ENCODE data around the gene ARHGEF11. TPM values are rescaled to one million over a fixed set of nuclear protein-coding genes. Genes with fewer than 3 reads are reported as not detected.

Gene ARHGEF11
- total RNA-seq, 2 donors from 2014 or later = 16.5 to 28.0 TPM

DNA sequence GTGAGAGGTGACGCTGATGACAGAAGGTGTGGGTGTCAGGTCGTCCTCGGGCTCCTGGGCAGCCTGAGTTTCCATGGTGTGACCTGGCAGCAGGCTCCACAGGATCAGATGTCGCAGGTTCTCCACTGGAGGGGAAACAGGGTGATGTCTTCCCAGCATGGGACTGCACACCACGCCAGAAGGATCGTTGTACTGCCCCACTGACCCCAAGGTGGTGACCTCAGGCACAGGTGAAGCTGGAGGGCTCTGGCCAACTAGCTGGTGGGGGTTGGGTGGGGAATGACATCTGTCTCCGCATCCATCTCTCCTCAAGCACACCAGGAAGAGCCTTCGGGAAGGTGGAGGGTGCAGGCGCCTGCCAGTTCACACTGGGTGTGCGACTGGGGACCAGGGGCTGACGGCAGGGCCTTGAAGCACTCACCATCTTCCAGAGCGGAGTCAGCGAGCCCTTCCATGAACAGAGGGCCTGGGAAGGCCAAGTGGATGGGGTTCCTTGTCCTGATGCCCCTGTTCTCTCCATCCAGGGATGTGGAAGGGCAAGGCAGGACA lies 105.7 kb downstream of the ARHGEF11 start:
- DNase-seq (no peak), ATAC-seq (no peak)
- H3K36me3 Mint-ChIP-seq (ENCODE audit: low read depth) = peaks cover 13% of the 10 kb centered on the region
- no peaks in the 10 kb centered on the region for H3K27me3 Mint-ChIP-seq
- no peaks in the 10 kb centered on the region for H3K4me1 Mint-ChIP-seq
- H3K27ac Mint-ChIP-seq = no peak overlapping the region
- no peaks in the 10 kb centered on the region for H3K9me3 ChIP-seq (ENCODE audit: control insufficient read depth, low read length, poor library complexity, severe bottlenecking)
- H3K4me3 Mint-ChIP-seq = no peak overlapping the region

DNA sequence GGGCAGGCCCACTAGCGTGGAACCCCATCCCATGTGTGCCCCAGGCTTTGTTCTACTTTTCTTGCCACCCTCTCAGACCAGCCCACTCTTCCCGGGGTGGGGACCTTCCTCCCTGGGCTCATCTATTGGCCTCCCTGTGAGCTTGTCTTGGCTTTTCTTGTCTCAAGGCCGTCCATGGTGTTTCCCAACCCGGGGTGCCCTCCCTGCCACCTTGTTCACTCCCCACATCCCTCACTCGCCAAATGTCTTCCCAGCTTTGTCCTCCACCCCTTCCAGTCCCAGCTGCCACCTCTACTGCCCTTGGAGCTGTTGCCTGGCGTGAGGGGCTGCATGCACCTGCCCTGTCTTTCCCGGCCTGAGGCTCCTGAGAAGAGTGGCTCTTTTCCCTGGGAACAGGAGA lies 106.7 kb downstream of the ARHGEF11 start:
- Mint-ChIP-seq H3K4me3 (no peak overlapping the region), H3K27ac (peak overlapping the region; percentile 83), H3K27me3 (peaks cover 2% of the 10 kb centered on the region), H3K4me1 (no peaks in the 10 kb centered on the region), H3K36me3 (ENCODE audit: low read depth) (peaks cover 13% of the 10 kb centered on the region)
- DNase-seq = no peak
- no peaks in the 10 kb centered on the region for H3K9me3 ChIP-seq (ENCODE audit: control insufficient read depth, low read length, poor library complexity, severe bottlenecking)
- no peak for ATAC-seq

DNA sequence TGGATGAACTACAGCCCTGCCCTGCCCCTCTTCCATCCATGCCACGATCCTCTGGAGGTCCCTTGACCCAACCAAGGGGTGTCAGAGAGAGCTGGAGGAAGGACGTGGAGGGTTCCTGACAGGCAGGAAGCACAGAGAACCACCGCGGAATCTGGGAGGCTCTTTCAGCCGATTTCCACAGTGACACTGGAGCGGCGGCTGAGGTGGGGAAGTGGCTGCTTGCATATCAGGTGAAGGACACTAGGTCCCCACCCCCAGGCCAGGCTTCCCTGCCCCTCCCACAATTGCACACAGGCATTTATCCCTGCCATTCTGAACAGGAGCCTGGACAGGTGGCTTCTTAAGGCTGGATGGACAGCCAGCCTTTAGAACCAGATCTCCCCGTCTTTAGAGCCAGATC lies 107.7 kb downstream of the ARHGEF11 start:
- no peaks in the 10 kb centered on the region for H3K9me3 ChIP-seq (ENCODE audit: control insufficient read depth, low read length, poor library complexity, severe bottlenecking)
- no peak overlapping the region for H3K27ac Mint-ChIP-seq
- peaks cover 7% of the 10 kb centered on the region for H3K27me3 Mint-ChIP-seq
- H3K4me1 Mint-ChIP-seq = no peaks in the 10 kb centered on the region
- no peak for ATAC-seq
- no peak for DNase-seq
- H3K36me3 Mint-ChIP-seq (ENCODE audit: low read depth) = peaks cover 10% of the 10 kb centered on the region
- no peak overlapping the region for H3K4me3 Mint-ChIP-seq

DNA sequence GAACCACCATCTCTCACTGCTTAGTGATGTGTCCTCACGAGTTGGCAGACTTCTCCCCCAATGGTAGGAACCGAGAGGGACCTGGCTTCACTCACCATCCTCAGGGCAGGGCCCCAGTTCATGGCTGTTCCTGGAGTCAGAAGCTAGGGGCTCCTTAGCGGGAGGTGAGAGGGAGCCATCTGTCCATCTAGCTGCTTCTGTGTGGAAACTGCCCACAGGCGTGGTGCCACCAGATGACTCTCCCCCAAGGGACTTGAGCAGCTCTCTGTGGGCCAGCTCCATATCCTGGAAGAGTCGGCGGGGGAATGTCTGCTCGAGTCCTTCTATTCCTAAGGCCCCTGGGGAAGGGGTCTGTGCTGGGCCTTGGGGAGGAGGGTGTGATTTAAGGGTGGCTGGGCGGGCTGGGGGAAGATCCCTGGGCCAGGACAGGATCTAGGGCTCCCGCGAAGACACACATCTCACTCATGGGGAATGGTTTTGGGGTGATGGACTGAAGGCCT lies 108.8 kb downstream of the ARHGEF11 start:
- H3K36me3 Mint-ChIP-seq (ENCODE audit: low read depth) = peaks cover 10% of the 10 kb centered on the region
- no peaks in the 10 kb centered on the region for H3K9me3 ChIP-seq (ENCODE audit: control insufficient read depth, low read length, poor library complexity, severe bottlenecking)
- H3K27ac Mint-ChIP-seq = no peak overlapping the region
- H3K27me3 Mint-ChIP-seq = peaks cover 18% of the 10 kb centered on the region
- no peak overlapping the region for H3K4me3 Mint-ChIP-seq
- peaks cover 4% of the 10 kb centered on the region for H3K4me1 Mint-ChIP-seq
- ATAC-seq (no peak), DNase-seq (no peak)

DNA sequence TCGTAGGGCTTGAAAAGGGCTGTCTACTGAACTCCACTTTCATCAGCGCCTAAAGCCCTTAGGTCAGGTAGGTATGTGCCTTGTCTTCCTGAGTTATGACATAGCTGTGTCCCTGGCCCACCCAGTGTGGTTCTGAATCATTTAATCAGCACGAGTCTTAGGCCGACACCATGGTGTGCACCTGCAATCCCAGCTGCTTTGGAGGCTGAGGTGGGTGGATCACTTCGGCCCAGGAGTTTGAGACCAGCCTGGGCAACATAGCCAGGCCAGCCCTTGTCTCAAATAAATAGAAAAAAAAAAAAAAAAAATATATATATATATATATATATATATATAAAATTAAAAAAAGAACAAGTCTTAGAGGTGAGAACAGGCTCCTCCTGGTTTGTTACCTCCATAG lies 109.4 kb downstream of the ARHGEF11 start:
- peaks cover 10% of the 10 kb centered on the region for H3K36me3 Mint-ChIP-seq (ENCODE audit: low read depth)
- no peak for ATAC-seq
- H3K27ac Mint-ChIP-seq = no peak overlapping the region
- no peak for DNase-seq
- H3K27me3 Mint-ChIP-seq = peaks cover 24% of the 10 kb centered on the region
- no peaks in the 10 kb centered on the region for H3K9me3 ChIP-seq (ENCODE audit: control insufficient read depth, low read length, poor library complexity, severe bottlenecking)
- no peak overlapping the region for H3K4me3 Mint-ChIP-seq
- peaks cover 9% of the 10 kb centered on the region for H3K4me1 Mint-ChIP-seq

DNA sequence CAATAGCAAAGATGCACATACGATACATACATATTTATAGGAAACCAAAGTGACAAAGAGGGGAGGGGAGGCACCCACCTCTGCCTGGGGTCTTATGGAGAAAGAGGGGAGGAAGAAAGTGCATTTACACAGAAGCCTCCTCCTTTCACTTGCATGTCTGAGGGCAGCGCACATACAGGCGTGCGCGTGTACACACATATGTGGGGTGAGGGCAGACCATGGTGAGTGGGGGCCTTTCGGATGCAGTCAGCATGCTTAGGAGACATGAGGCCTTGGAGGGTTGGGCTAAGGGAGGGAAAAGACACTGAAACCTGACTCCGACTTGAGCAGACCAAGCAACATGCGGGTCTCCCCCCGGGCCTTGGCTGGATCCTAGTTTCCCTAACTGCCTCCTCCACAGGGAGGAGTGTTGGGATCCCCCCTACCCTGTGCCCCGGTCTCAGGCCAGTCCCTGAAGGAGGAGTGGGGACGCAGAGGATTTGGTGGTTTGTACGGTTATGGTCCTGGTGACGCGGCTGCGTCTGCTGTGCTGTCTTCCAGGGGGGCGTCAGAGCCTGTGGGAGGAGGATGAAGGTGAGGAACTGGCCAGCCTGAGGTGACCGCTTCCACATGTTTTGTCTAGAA lies 109.9 kb downstream of the ARHGEF11 start:
- peaks cover 30% of the 10 kb centered on the region for H3K27me3 Mint-ChIP-seq
- no peak overlapping the region for H3K4me3 Mint-ChIP-seq
- peaks cover 13% of the 10 kb centered on the region for H3K36me3 Mint-ChIP-seq (ENCODE audit: low read depth)
- H3K9me3 ChIP-seq (ENCODE audit: control insufficient read depth, low read length, poor library complexity, severe bottlenecking) = no peaks in the 10 kb centered on the region
- no peak for DNase-seq
- ATAC-seq = no peak
- H3K27ac Mint-ChIP-seq = no peak overlapping the region
- H3K4me1 Mint-ChIP-seq = peaks cover 12% of the 10 kb centered on the region

DNA sequence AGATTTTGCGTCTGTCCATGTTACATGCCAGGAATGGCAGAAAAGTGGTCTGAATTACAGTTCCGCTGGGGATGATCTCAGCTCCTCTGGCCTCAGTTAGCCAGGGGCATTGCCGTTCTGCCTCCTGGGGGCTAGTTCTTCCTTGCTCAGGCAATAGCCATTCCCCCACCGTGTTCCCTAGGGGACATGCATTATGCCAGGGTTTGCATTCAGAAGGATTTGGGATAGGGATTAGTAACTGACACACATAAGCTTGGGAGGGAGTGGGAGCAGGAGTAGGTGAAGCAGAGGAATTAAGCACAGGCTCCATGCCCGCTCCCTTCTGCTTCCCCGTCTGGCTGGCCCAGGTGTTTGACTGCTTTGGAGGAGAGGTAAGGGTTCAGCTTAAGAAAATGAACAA lies 112.4 kb downstream of the ARHGEF11 start:
- H3K9me3 ChIP-seq (ENCODE audit: control insufficient read depth, low read length, poor library complexity, severe bottlenecking) = no peaks in the 10 kb centered on the region
- no peak overlapping the region for H3K27ac Mint-ChIP-seq
- DNase-seq (no peak), ATAC-seq (no peak)
- peaks cover 15% of the 10 kb centered on the region for H3K4me1 Mint-ChIP-seq
- peaks cover 54% of the 10 kb centered on the region for H3K27me3 Mint-ChIP-seq
- peaks cover 9% of the 10 kb centered on the region for H3K36me3 Mint-ChIP-seq (ENCODE audit: low read depth)
- H3K4me3 Mint-ChIP-seq = no peak overlapping the region

DNA sequence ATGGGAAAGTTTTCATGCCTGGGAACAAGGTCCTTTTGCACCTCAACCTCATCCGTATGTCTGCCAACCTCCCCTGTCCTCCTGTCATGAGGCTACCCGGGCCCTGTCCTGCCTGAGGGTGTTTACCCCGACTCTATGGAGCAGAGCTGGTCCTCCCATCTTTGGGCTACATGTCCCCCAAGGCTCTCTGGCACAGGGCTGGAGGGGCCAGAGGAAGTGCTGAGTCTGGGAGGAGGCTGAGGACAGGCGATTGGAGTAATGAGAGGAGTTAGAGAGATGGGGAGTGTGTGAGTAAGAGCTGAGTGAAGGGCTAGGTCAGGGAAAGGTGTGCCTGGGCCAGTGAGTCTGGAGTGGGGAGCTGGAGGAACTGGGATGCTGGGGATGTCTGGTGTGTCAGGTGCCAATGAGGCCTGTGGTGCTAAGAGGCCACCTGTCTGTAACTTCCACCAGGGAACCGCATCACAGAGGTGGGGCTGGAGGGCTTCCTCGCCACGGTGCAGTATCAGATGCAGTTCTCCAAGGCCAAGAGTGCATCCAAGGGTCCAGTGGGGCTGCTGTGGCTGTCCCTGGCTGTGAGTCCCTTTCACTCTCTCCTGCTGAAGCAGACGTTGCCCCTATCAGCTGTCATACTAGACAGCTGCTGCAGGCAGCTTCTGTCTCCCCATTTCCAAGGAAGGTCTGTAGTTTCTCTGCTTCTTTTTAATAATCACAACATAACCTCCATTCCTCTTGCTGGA lies 113.4 kb downstream of the ARHGEF11 start:
- peak overlapping the region; percentile 41 for H3K27ac Mint-ChIP-seq
- H3K9me3 ChIP-seq (ENCODE audit: control insufficient read depth, low read length, poor library complexity, severe bottlenecking) = no peaks in the 10 kb centered on the region
- DNase-seq (no peak), ATAC-seq (no peak)
- H3K27me3 Mint-ChIP-seq = peaks cover 64% of the 10 kb centered on the region
- H3K36me3 Mint-ChIP-seq (ENCODE audit: low read depth) = peaks cover 10% of the 10 kb centered on the region
- no peak overlapping the region for H3K4me3 Mint-ChIP-seq
- H3K4me1 Mint-ChIP-seq = peaks cover 21% of the 10 kb centered on the region

DNA sequence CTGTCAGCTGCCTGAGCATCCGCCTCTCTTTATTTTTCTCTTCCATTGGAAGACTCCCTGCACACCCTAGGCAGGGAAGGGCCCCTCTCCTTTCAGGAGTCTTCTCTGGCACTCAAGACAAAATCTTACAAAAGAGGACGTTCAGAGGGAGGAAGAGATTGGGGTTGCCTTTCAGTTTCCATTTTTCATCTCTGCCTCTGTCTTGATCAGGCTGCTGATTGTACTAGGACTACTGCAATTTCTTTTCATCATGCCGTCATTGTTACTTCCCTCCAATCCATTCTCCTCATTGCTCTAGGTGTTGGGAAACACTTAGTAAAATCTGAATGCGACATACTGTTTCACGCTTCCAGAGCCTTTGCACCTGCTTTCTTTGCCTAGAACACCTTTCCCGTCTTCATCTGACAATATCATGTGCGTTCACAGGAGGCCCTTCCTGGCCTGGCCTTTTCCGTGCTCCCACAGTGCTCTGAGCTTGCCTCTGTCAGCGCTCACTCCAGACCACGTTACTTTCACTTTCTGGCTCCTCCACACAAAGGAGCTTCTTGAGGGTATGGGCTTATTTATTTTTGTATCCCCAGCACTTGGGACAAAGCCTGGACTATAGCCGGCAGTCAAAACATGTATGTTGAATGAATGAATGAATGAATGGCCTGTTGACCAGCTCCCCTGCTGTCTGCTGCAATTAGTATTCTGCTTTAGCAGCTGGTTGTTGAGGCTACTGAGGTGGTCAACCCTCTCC lies 114.2 kb downstream of the ARHGEF11 start:
- Mint-ChIP-seq H3K27me3 (peaks cover 71% of the 10 kb centered on the region), H3K4me3 (peak overlapping the region; percentile 56), H3K36me3 (ENCODE audit: low read depth) (peaks cover 10% of the 10 kb centered on the region)

DNA sequence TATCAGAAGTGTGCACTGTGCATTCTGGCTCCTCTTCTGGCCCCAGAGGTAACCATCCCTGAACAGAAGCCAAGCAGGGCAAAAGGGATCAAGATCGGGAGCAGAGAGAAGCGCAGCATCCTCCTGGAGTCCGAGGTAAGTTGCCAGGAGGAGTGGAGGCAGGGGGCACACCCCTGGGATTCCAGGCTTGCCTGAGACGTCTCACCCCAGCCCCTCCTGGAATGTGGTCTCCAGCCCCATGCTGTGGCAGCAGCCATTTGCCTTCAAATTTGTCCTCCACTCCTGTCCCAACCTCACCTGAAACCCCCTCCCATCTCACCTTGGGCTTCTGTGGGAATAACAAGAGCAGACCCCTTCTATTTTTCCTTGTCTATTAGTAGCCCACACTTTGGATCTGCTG lies 115.1 kb downstream of the ARHGEF11 start:
- no peak overlapping the region for H3K4me3 Mint-ChIP-seq
- H3K36me3 Mint-ChIP-seq (ENCODE audit: low read depth) = peaks cover 10% of the 10 kb centered on the region
- no peaks in the 10 kb centered on the region for H3K9me3 ChIP-seq (ENCODE audit: control insufficient read depth, low read length, poor library complexity, severe bottlenecking)
- H3K27ac Mint-ChIP-seq = no peak overlapping the region
- H3K4me1 Mint-ChIP-seq = peaks cover 29% of the 10 kb centered on the region
- ATAC-seq (no peak), DNase-seq (no peak)
- peaks cover 80% of the 10 kb centered on the region for H3K27me3 Mint-ChIP-seq

More for the DNA sequence above, 114.2 kb downstream of the ARHGEF11 start:
- Mint-ChIP-seq H3K4me1 (peaks cover 23% of the 10 kb centered on the region), H3K27ac (peak overlapping the region; percentile 41)
- no peak for ATAC-seq
- DNase-seq = no peak
- H3K9me3 ChIP-seq (ENCODE audit: control insufficient read depth, low read length, poor library complexity, severe bottlenecking) = no peaks in the 10 kb centered on the region

DNA sequence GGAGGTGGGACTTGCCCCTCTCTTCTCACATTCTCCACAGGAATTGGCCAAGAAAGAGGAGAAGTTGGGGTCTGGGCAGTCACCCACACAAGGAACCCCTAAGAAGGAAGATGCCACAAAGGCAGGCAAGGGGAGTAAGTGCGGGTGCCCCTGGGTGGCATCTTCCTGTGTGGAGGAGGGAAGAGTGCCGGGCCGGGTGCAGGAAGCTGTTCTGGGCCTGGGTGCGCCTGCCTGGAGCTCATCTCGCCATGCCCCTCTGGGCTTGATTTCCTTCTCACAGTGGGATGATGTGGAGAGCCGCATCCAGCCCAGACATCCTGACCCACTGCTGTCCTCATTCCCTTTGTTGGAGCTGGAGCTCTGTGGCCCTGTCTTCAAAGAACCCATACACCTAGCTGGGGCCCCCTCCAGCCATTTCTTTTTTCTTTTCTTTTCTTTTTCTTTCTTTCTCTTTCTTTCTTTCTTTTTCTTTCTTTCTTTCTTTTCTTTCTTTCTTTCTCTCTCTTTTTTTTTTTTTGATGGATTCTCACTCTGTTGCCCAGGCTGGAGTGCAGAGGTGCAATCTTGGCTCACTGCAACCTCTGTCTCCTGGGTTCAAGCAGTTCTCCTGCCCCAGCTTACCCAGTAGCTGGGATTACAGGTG lies 115.8 kb downstream of the ARHGEF11 start:
- peaks cover 13% of the 10 kb centered on the region for H3K36me3 Mint-ChIP-seq (ENCODE audit: low read depth)
- H3K27ac Mint-ChIP-seq = no peak overlapping the region
- no peaks in the 10 kb centered on the region for H3K9me3 ChIP-seq (ENCODE audit: control insufficient read depth, low read length, poor library complexity, severe bottlenecking)
- no peak for ATAC-seq
- peaks cover 29% of the 10 kb centered on the region for H3K4me1 Mint-ChIP-seq
- no peak for DNase-seq
- peaks cover 88% of the 10 kb centered on the region for H3K27me3 Mint-ChIP-seq
- no peak overlapping the region for H3K4me3 Mint-ChIP-seq

DNA sequence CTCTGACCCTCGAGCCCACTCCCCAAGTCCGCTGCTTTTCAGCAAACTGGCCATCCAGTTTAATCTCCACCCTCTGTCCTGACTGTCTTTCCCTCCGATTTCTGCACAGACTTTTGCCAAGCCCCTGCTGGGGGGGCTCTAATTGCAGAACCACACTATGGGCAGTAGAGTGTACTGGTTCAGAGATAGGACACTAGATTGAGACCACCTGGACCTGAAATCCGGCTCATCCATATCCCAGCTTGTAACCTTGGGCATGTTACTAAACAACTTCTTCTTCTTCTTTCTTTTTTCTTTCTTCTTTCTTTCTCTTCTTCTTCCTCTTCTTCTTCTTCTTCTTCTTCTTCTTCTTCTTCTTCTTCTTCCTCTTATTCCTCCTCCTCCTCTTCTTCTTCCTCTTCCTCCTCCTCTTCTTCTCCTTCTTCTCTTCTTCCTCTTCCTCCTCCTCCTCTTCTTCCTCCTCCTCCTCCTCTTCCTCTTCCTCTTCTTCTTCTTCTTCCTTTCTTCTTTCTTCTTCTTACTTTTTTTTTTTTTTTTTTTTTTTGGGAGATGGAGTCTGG lies 117.4 kb downstream of the ARHGEF11 start:
- Mint-ChIP-seq H3K27me3 (peaks cover 88% of the 10 kb centered on the region), H3K27ac (no peak overlapping the region)
- ATAC-seq = peak; percentile 24

More for the DNA sequence above, 117.4 kb downstream of the ARHGEF11 start:
- H3K9me3 ChIP-seq (ENCODE audit: control insufficient read depth, low read length, poor library complexity, severe bottlenecking) = no peaks in the 10 kb centered on the region
- no peak for DNase-seq
- peaks cover 13% of the 10 kb centered on the region for H3K36me3 Mint-ChIP-seq (ENCODE audit: low read depth)
- peak overlapping the region; percentile 77 for H3K4me3 Mint-ChIP-seq
- H3K4me1 Mint-ChIP-seq = peaks cover 33% of the 10 kb centered on the region
